HG03457 (cell line): ENCODE measurements around the gene VWC2.

Experiments used
- ATAC-seq: cut with Tn5 transposase; IDR thresholded peaks from one replicate; pipeline ENCODE4 v1.9.1; 2021; ENCODE audit warnings: moderate number of reproducible peaks; ENCODE audit not compliant: unreplicated experiment

VWC2 gene

GRCh38 chr7:49773218-49773935, at the start of gene VWC2:
TSS of gene VWC2 (plus strand) at chr7:49773638. CDS start at chr7:49775436, 1,798 bp downstream.
- no peak for ATAC-seq

GRCh38 chr7:49724071-49724470, 49.4 kb upstream of the VWC2 start:
- no peak for ATAC-seq

- no peak for ATAC-seq
These were observed 41.6 kb upstream of the VWC2 start for GRCh38 chr7:49731836-49732235.

GRCh38 chr7:49762666-49763065, 10.8 kb upstream of the VWC2 start:
- no peak for ATAC-seq

- ATAC-seq = no peak
These were observed 9.6 kb upstream of the VWC2 start for GRCh38 chr7:49763791-49764190.

- ATAC-seq = peak; percentile 90
These were observed 6.5 kb upstream of the VWC2 start for GRCh38 chr7:49766966-49767365.

GRCh38 chr7:49767719-49768118, 5.7 kb upstream of the VWC2 start:
- ATAC-seq = no peak

- no peak for ATAC-seq
These were observed 5.2 kb upstream of the VWC2 start for GRCh38 chr7:49768254-49768653.

GRCh38 chr7:49768835-49769234, 4.6 kb upstream of the VWC2 start:
- no peak for ATAC-seq

- no peak for ATAC-seq
These were observed 4.1 kb upstream of the VWC2 start for GRCh38 chr7:49769285-49769857.

- ATAC-seq = no peak
These were observed 2.6 kb upstream of the VWC2 start for GRCh38 chr7:49770838-49771237.

GRCh38 chr7:49771427-49772176, 1.8 kb upstream of the VWC2 start:
- ATAC-seq = no peak

GRCh38 chr7:49772916-49773217, 571 bp upstream of the VWC2 start:
- ATAC-seq = no peak

- no peak for ATAC-seq
These were observed 559 bp downstream of the VWC2 start for GRCh38 chr7:49773936-49774458.

GRCh38 chr7:49774459-49775064, 1.1 kb downstream of the VWC2 start:
- ATAC-seq = no peak

- ATAC-seq = no peak
These were observed 1.9 kb downstream of the VWC2 start for GRCh38 chr7:49775065-49775948.

GRCh38 chr7:49775949-49776443, 2.6 kb downstream of the VWC2 start:
- no peak for ATAC-seq

- ATAC-seq = no peak
These were observed 3.6 kb downstream of the VWC2 start for GRCh38 chr7:49776994-49777393.

- ATAC-seq = peak; percentile 49
These were observed 5.4 kb downstream of the VWC2 start for GRCh38 chr7:49778731-49779270.

- no peak for ATAC-seq
These were observed 7.5 kb downstream of the VWC2 start for GRCh38 chr7:49780953-49781352.
